ENCODE data around the gene WNT11. TPM values are rescaled to one million over a fixed set of nuclear protein-coding genes. Genes with fewer than 3 reads are reported as not detected.

The WNT11 gene
- total RNA-seq, 2 donors from 2014 or later = 0.57 to 2.1 TPM

GRCh38 chr11:76162336-76163288 lies 43.7 kb downstream of the WNT11 start:
- H3K27ac Mint-ChIP-seq = no peak overlapping the region
- no peaks in the 10 kb centered on the region for H3K36me3 Mint-ChIP-seq (ENCODE audit: low read depth)
- H3K9me3 ChIP-seq (ENCODE audit: control insufficient read depth, low read length, poor library complexity, severe bottlenecking) = no peaks in the 10 kb centered on the region
- H3K27me3 Mint-ChIP-seq = peaks cover 11% of the 10 kb centered on the region
- no peaks in the 10 kb centered on the region for H3K4me1 Mint-ChIP-seq
- DNase-seq = no peak
- H3K4me3 Mint-ChIP-seq = no peak overlapping the region
- ATAC-seq = no peak

- H3K4me3 Mint-ChIP-seq = no peak overlapping the region
- H3K27me3 Mint-ChIP-seq = peaks cover 14% of the 10 kb centered on the region
- H3K27ac Mint-ChIP-seq = no peak overlapping the region
- DNase-seq (no peak), ATAC-seq (no peak)
- no peaks in the 10 kb centered on the region for H3K9me3 ChIP-seq (ENCODE audit: control insufficient read depth, low read length, poor library complexity, severe bottlenecking)
- no peaks in the 10 kb centered on the region for H3K4me1 Mint-ChIP-seq
- H3K36me3 Mint-ChIP-seq (ENCODE audit: low read depth) = no peaks in the 10 kb centered on the region
Observed at GRCh38 chr11:76161261-76161961, 44.9 kb downstream of the WNT11 start.

- DNase-seq (no peak), ATAC-seq (no peak)
- H3K27me3 Mint-ChIP-seq = peaks cover 20% of the 10 kb centered on the region
- H3K27ac Mint-ChIP-seq = no peak overlapping the region
- no peaks in the 10 kb centered on the region for H3K36me3 Mint-ChIP-seq (ENCODE audit: low read depth)
- H3K4me1 Mint-ChIP-seq = no peaks in the 10 kb centered on the region
- no peaks in the 10 kb centered on the region for H3K9me3 ChIP-seq (ENCODE audit: control insufficient read depth, low read length, poor library complexity, severe bottlenecking)
- H3K4me3 Mint-ChIP-seq = no peak overlapping the region
Observed at GRCh38 chr11:76160856-76161255, 45.4 kb downstream of the WNT11 start.

GRCh38 chr11:76159983-76160661 lies 46.2 kb downstream of the WNT11 start:
- Mint-ChIP-seq H3K27ac (no peak overlapping the region), H3K36me3 (ENCODE audit: low read depth) (no peaks in the 10 kb centered on the region), H3K27me3 (peaks cover 24% of the 10 kb centered on the region), H3K4me3 (no peak overlapping the region), H3K4me1 (no peaks in the 10 kb centered on the region)
- DNase-seq (no peak), ATAC-seq (no peak)
- no peaks in the 10 kb centered on the region for H3K9me3 ChIP-seq (ENCODE audit: control insufficient read depth, low read length, poor library complexity, severe bottlenecking)

- no peaks in the 10 kb centered on the region for H3K4me1 Mint-ChIP-seq
- H3K27ac Mint-ChIP-seq = no peak overlapping the region
- no peak for ATAC-seq
- no peak for DNase-seq
- H3K4me3 Mint-ChIP-seq = no peak overlapping the region
- H3K36me3 Mint-ChIP-seq (ENCODE audit: low read depth) = no peaks in the 10 kb centered on the region
- H3K9me3 ChIP-seq (ENCODE audit: control insufficient read depth, low read length, poor library complexity, severe bottlenecking) = no peaks in the 10 kb centered on the region
- peaks cover 31% of the 10 kb centered on the region for H3K27me3 Mint-ChIP-seq
Observed at GRCh38 chr11:76159303-76159937, 46.9 kb downstream of the WNT11 start.

- DNase-seq = no peak
- Mint-ChIP-seq H3K27ac (no peak overlapping the region), H3K4me1 (no peaks in the 10 kb centered on the region), H3K4me3 (no peak overlapping the region), H3K36me3 (ENCODE audit: low read depth) (no peaks in the 10 kb centered on the region), H3K27me3 (peaks cover 32% of the 10 kb centered on the region)
- no peak for ATAC-seq
- H3K9me3 ChIP-seq (ENCODE audit: control insufficient read depth, low read length, poor library complexity, severe bottlenecking) = no peaks in the 10 kb centered on the region
Observed at GRCh38 chr11:76158394-76159302, 47.7 kb downstream of the WNT11 start.

GRCh38 chr11:76157891-76158290 lies 48.4 kb downstream of the WNT11 start:
- no peak overlapping the region for H3K27ac Mint-ChIP-seq
- no peak overlapping the region for H3K4me3 Mint-ChIP-seq
- H3K36me3 Mint-ChIP-seq (ENCODE audit: low read depth) = no peaks in the 10 kb centered on the region
- H3K9me3 ChIP-seq (ENCODE audit: control insufficient read depth, low read length, poor library complexity, severe bottlenecking) = no peaks in the 10 kb centered on the region
- peaks cover 38% of the 10 kb centered on the region for H3K27me3 Mint-ChIP-seq
- ATAC-seq (no peak), DNase-seq (no peak)
- peaks cover 5% of the 10 kb centered on the region for H3K4me1 Mint-ChIP-seq

- ATAC-seq (no peak), DNase-seq (no peak)
- Mint-ChIP-seq H3K27me3 (peaks cover 38% of the 10 kb centered on the region), H3K4me1 (peaks cover 14% of the 10 kb centered on the region), H3K36me3 (ENCODE audit: low read depth) (no peaks in the 10 kb centered on the region), H3K27ac (no peak overlapping the region), H3K4me3 (no peak overlapping the region)
- no peaks in the 10 kb centered on the region for H3K9me3 ChIP-seq (ENCODE audit: control insufficient read depth, low read length, poor library complexity, severe bottlenecking)
Observed at GRCh38 chr11:76156971-76157427, 49.3 kb downstream of the WNT11 start.

GRCh38 chr11:76155500-76156227 lies 50.6 kb downstream of the WNT11 start:
- no peaks in the 10 kb centered on the region for H3K9me3 ChIP-seq (ENCODE audit: control insufficient read depth, low read length, poor library complexity, severe bottlenecking)
- H3K27me3 Mint-ChIP-seq = peaks cover 39% of the 10 kb centered on the region
- no peak for DNase-seq
- ATAC-seq = no peak
- H3K4me3 Mint-ChIP-seq = no peak overlapping the region
- peaks cover 18% of the 10 kb centered on the region for H3K4me1 Mint-ChIP-seq
- no peaks in the 10 kb centered on the region for H3K36me3 Mint-ChIP-seq (ENCODE audit: low read depth)
- H3K27ac Mint-ChIP-seq = no peak overlapping the region

- peaks cover 18% of the 10 kb centered on the region for H3K4me1 Mint-ChIP-seq
- no peaks in the 10 kb centered on the region for H3K36me3 Mint-ChIP-seq (ENCODE audit: low read depth)
- H3K27ac Mint-ChIP-seq = no peak overlapping the region
- H3K27me3 Mint-ChIP-seq = peaks cover 39% of the 10 kb centered on the region
- DNase-seq = no peak
- no peaks in the 10 kb centered on the region for H3K9me3 ChIP-seq (ENCODE audit: control insufficient read depth, low read length, poor library complexity, severe bottlenecking)
- H3K4me3 Mint-ChIP-seq = peak overlapping the region; percentile 87
- ATAC-seq = no peak
Observed at GRCh38 chr11:76153571-76153923, 52.8 kb downstream of the WNT11 start.

- Mint-ChIP-seq H3K4me1 (peaks cover 18% of the 10 kb centered on the region), H3K27ac (peak overlapping the region; percentile 19), H3K27me3 (peaks cover 39% of the 10 kb centered on the region), H3K4me3 (peak overlapping the region; percentile 87), H3K36me3 (ENCODE audit: low read depth) (no peaks in the 10 kb centered on the region)
- no peaks in the 10 kb centered on the region for H3K9me3 ChIP-seq (ENCODE audit: control insufficient read depth, low read length, poor library complexity, severe bottlenecking)
- ATAC-seq = no peak
- DNase-seq = no peak
Observed at GRCh38 chr11:76152741-76153570, 53.3 kb downstream of the WNT11 start.
